ENCODE results near the gene FH. TPM values are rescaled to one million over a fixed set of nuclear protein-coding genes. Genes with fewer than 3 reads are reported as not detected.

FH gene
- total RNA-seq, 3 donors from 2014 or later, result 43.2 to 48.0 (median 44.2) TPM

GRCh38 chr1:241451956-241452355 is 67.6 kb downstream of the FH start:
- DNase-seq (ENCODE audit: low spot score in 2 of 2), result no peak
- intact Hi-C loops (cut with DNase I; ENCODE audit: low total_unique reads), result no loop called here
- TF ChIP-seq CTCF (IDR thresholded peaks at IDR 0.05) (no peak), POLR2AphosphoS5 (IDR thresholded peaks at IDR 0.05) (no peak), POLR2A (IDR thresholded peaks at IDR 0.05) (no peak)

More at GRCh38 chr1:241451956-241452355, 67.6 kb downstream of the FH start:
- Histone ChIP-seq H3K36me3 (no peaks in the 10 kb centered on the region), H3K27me3 (no peaks in the 10 kb centered on the region), H3K9me3 (no peaks in the 10 kb centered on the region), H3K4me3 (no peak overlapping the region), H3K4me1 (no peaks in the 10 kb centered on the region), H3K27ac (no peak overlapping the region)

Other genes with a start within 250 kb of the FH start
- under 1 TPM in 1 of 3 donors, not detected in 2; 0.16 TPM for gene RGS7, start 162.6 kb downstream of the FH start, total RNA-seq
- gene KMO, start 12.6 kb upstream of the FH start, total RNA-seq, result 1 to 10 TPM; 1.1 to 4.3 (median 1.9) TPM
- gene CHML, start 120.6 kb upstream of the FH start, total RNA-seq, result 1 to 10 TPM; 6.4 to 7.5 (median 7.2) TPM
- 10 to 100 TPM; 12.0 to 22.4 (median 16.1) TPM for gene OPN3, start 120.6 kb upstream of the FH start, total RNA-seq
- gene WDR64, start 132.5 kb upstream of the FH start, total RNA-seq, result not detected